Measurements from ENCODE around the gene ABHD17A. TPM values are rescaled to one million over a fixed set of nuclear protein-coding genes. Genes with fewer than 3 reads are reported as not detected.

The ABHD17A gene
- polyA plus RNA-seq, 1 donor (not counting 4 experiments of a cell fraction or from before 2014, with no cell fraction given): 27.2 TPM

GRCh38 chr19:1860042-1860775 lies 25.1 kb downstream of the ABHD17A start:
- H3K9me1 ChIP-seq (ENCODE audit: control insufficient read depth, extremely low read depth, insufficient read depth, low read length): no peaks in the 10 kb centered on the region
- H3K79me2 ChIP-seq (ENCODE audit: control insufficient read depth, insufficient read depth, low read length): peaks cover 71% of the 10 kb centered on the region
- peaks cover 54% of the 10 kb centered on the region for H3K4me1 ChIP-seq (ENCODE audit: control insufficient read depth, extremely low read depth, insufficient read depth, low read length)
- peak overlapping the region; percentile 84 for H3K9ac ChIP-seq (ENCODE audit: control insufficient read depth, extremely low read depth, insufficient read depth, low read length)
- TF ChIP-seq EZH2 (IDR thresholded peaks at IDR 0.05; ENCODE audit: low read length) (no peak), CTCF (optimal IDR thresholded peaks at IDR 0.05 in 1 of 3, IDR thresholded peaks at IDR 0.05 in 1 of 3, conservative IDR thresholded peaks at IDR 0.05 in 1 of 3; ENCODE audit: extremely low read depth in 1 of 3, insufficient read depth in 2 of 3, low read length in 3 of 3) (no peak)
- dilution Hi-C loops (cut with MboI; ENCODE audit: extremely low pct_ligation_motif_present, low sequenced_read_pairs): no loop called here
- H4K20me1 ChIP-seq (ENCODE audit: control insufficient read depth, extremely low read depth, insufficient read depth, low read length): peaks cover 20% of the 10 kb centered on the region
- H3K4me2 ChIP-seq (ENCODE audit: control insufficient read depth, extremely low read depth, insufficient read depth, low read depth, low read length): peak overlapping the region; percentile 92
- FAIRE-seq: no peak
- no peaks in the 10 kb centered on the region for H3K9me3 ChIP-seq (ENCODE audit: control insufficient read depth, low read depth, low read length)
- peak overlapping the region; percentile 76 to 92 (median 88) for H3K4me3 ChIP-seq (ENCODE audit: control insufficient read depth in 2 of 3, extremely low read depth in 1 of 3, insufficient read depth in 2 of 3, low read depth in 1 of 3, low read length in 3 of 3)
- no peaks in the 10 kb centered on the region for H3K36me3 ChIP-seq (ENCODE audit: control insufficient read depth in 2 of 2, extremely low read depth in 1 of 2, insufficient read depth in 2 of 2, low read length in 2 of 2)
- no peak overlapping the region for H2AFZ ChIP-seq (ENCODE audit: control insufficient read depth, low read length)
- peak overlapping the region; percentile 57 for H3K27ac ChIP-seq (ENCODE audit: control insufficient read depth, insufficient read depth, low read length)
- DNase-seq (ENCODE audit: low read depth, low spot score): no peak
- no peaks in the 10 kb centered on the region for H3K27me3 ChIP-seq (ENCODE audit: control insufficient read depth, extremely low read depth, insufficient read depth, low read length)

GRCh38 chr19:1859331-1859781 lies 25.9 kb downstream of the ABHD17A start:
- H4K20me1 ChIP-seq (ENCODE audit: control insufficient read depth, extremely low read depth, insufficient read depth, low read length): peaks cover 20% of the 10 kb centered on the region

More at GRCh38 chr19:1859331-1859781, 25.9 kb downstream of the ABHD17A start:
- Histone ChIP-seq H3K27me3 (ENCODE audit: control insufficient read depth, extremely low read depth, insufficient read depth, low read length) (no peaks in the 10 kb centered on the region), H3K9me1 (ENCODE audit: control insufficient read depth, extremely low read depth, insufficient read depth, low read length) (no peaks in the 10 kb centered on the region), H3K4me2 (ENCODE audit: control insufficient read depth, extremely low read depth, insufficient read depth, low read depth, low read length) (peak overlapping the region; percentile 92), H2AFZ (ENCODE audit: control insufficient read depth, low read length) (no peak overlapping the region), H3K4me1 (ENCODE audit: control insufficient read depth, extremely low read depth, insufficient read depth, low read length) (peaks cover 59% of the 10 kb centered on the region), H3K9me3 (ENCODE audit: control insufficient read depth, low read depth, low read length) (no peaks in the 10 kb centered on the region), H3K27ac (ENCODE audit: control insufficient read depth, insufficient read depth, low read length) (peak overlapping the region; percentile 17), H3K79me2 (ENCODE audit: control insufficient read depth, insufficient read depth, low read length) (peaks cover 79% of the 10 kb centered on the region), H3K4me3 (ENCODE audit: control insufficient read depth in 2 of 3, extremely low read depth in 1 of 3, insufficient read depth in 2 of 3, low read depth in 1 of 3, low read length in 3 of 3) (peak overlapping the region in 2 of 3 experiments; percentile 88 to 92), H3K36me3 (ENCODE audit: control insufficient read depth in 2 of 2, extremely low read depth in 1 of 2, insufficient read depth in 2 of 2, low read length in 2 of 2) (no peaks in the 10 kb centered on the region), H3K9ac (ENCODE audit: control insufficient read depth, extremely low read depth, insufficient read depth, low read length) (peak overlapping the region; percentile 15)
- dilution Hi-C loops (cut with MboI; ENCODE audit: extremely low pct_ligation_motif_present, low sequenced_read_pairs): no loop called here
- DNase-seq (ENCODE audit: low read depth, low spot score) (no peak), FAIRE-seq (no peak)
- TF ChIP-seq CTCF (optimal IDR thresholded peaks at IDR 0.05 in 1 of 3, IDR thresholded peaks at IDR 0.05 in 1 of 3, conservative IDR thresholded peaks at IDR 0.05 in 1 of 3; ENCODE audit: extremely low read depth in 1 of 3, insufficient read depth in 2 of 3, low read length in 3 of 3) (no peak), EZH2 (IDR thresholded peaks at IDR 0.05; ENCODE audit: low read length) (no peak)
